WTC11 (cell line): ENCODE measurements around the gene C10orf90. TPM values are rescaled to one million over a fixed set of nuclear protein-coding genes. Genes with fewer than 3 reads are reported as not detected.

Source experiments
- ATAC-seq: fragments of 200-7000 bp; cut with Tn5 transposase; 2 replicates; pipeline ENCODE4 v1.10.0; 2021; ENCODE audit warnings: mild to moderate bottlenecking, moderate library complexity
- CTCF ChIA-PET: fragments of 300-600 bp; sonication (Branson Sonifier 250); formaldehyde crosslinking; loops from one replicate; lab custom pipeline; 2021; ENCODE audit warnings: antibody characterized with exemption; lab: Charles Lee
- POLR2A ChIA-PET: fragments of 350-600 bp; sonication (Branson Sonifier 250); formaldehyde crosslinking; loops from one replicate; lab custom pipeline; 2021; ENCODE audit warnings: antibody characterized with exemption; lab: Charles Lee
- DNase-seq: peaks from one replicate; pipeline ENCODE4 v3.0.0; 2021; ENCODE audit warnings: low spot score
- H3K27ac Mint-ChIP-seq: 2 replicates; pipeline ENCODE4 v1.8.0; 2021; ENCODE audit warnings: mixed read lengths
- H3K27me3 Mint-ChIP-seq: 2 replicates; pipeline ENCODE4 v1.8.0; 2021; ENCODE audit warnings: low read depth, mild to moderate bottlenecking, moderate library complexity, mixed read lengths
- H3K36me3 Mint-ChIP-seq: 2 replicates; pipeline ENCODE4 v1.8.0; 2021; ENCODE audit warnings: mixed read lengths
- H3K4me1 Mint-ChIP-seq: 2 replicates; pipeline ENCODE4 v1.8.0; 2022; ENCODE audit warnings: mixed read lengths
- H3K4me3 Mint-ChIP-seq: 2 replicates; pipeline ENCODE4 v1.8.0; 2021; ENCODE audit warnings: mild to moderate bottlenecking, moderate library complexity, mixed read lengths
- H3K9me3 Mint-ChIP-seq: 2 replicates; pipeline ENCODE4 v1.8.0; 2021; ENCODE audit warnings: mixed read lengths
- CREM ChIP-seq: sonication (generic); formaldehyde crosslinking; IDR thresholded peaks from 2 replicates; pipeline ENCODE4 v1.8.1; 2022; ENCODE audit warnings: mild to moderate bottlenecking, missing genetic modification reagents, moderate library complexity
- EMX1 ChIP-seq: fragments of 250-450 bp; sonication (Bioruptor Pico); IDR thresholded peaks from 2 replicates; pipeline ENCODE4 v1.8.0; 2021; ENCODE audit warnings: mild to moderate bottlenecking
- MYBL2 ChIP-seq: sonication (generic); formaldehyde crosslinking; IDR thresholded peaks from 2 replicates; pipeline ENCODE4 v1.8.1; 2023; ENCODE audit warnings: mild to moderate bottlenecking, moderate library complexity, missing genetic modification reagents
- NFE2L1 ChIP-seq: sonication (generic); formaldehyde crosslinking; IDR thresholded peaks from 2 replicates; pipeline ENCODE4 v1.8.1; 2023; ENCODE audit warnings: missing genetic modification reagents
- ZNF138 ChIP-seq: sonication (generic); formaldehyde crosslinking; conservative IDR thresholded peaks from 2 replicates; pipeline ENCODE4 v1.8.1; 2022; ENCODE audit warnings: mild to moderate bottlenecking, moderate library complexity, missing genetic modification reagents
- total RNA-seq: library from RNA; stranded (reverse); gene quantifications from 3 replicates; pipeline ENCODE4 v1.2.3, GENCODE V29; 2021
- TF ChIP-seq, protein P1 (sequence below): sonication (generic); formaldehyde crosslinking; IDR thresholded peaks from 2 replicates; pipeline ENCODE4 v1.8.0; 2022; ENCODE audit warnings: missing genetic modification reagents
- TF ChIP-seq, protein P2 (sequence below): fragments of 250-450 bp; sonication (Bioruptor Pico); IDR thresholded peaks from 2 replicates; pipeline ENCODE4 v1.9.0; 2021; ENCODE audit warnings: mild to moderate bottlenecking
- TF ChIP-seq, protein P3 (sequence below): fragments of 250-450 bp; sonication (Bioruptor Pico); IDR thresholded peaks from 2 replicates; pipeline ENCODE4 v1.9.0; 2021; ENCODE audit warnings: moderate library complexity, mild to moderate bottlenecking, inconsistent platforms, borderline replicate concordance
- TF ChIP-seq, protein P4 (sequence below): sonication (generic); formaldehyde crosslinking; IDR thresholded peaks from 2 replicates; pipeline ENCODE4 v1.8.1; 2023; ENCODE audit warnings: mild to moderate bottlenecking, missing genetic modification reagents, moderate library complexity
- TF ChIP-seq, protein P5 (sequence below): sonication (generic); formaldehyde crosslinking; IDR thresholded peaks from 2 replicates; pipeline ENCODE4 v1.8.1; 2023; ENCODE audit warnings: mild to moderate bottlenecking, moderate library complexity, missing genetic modification reagents
- TF ChIP-seq, protein P6 (sequence below): sonication (generic); formaldehyde crosslinking; IDR thresholded peaks from 2 replicates; pipeline ENCODE4 v1.8.1; 2022; ENCODE audit warnings: mild to moderate bottlenecking, missing genetic modification reagents, moderate library complexity, borderline replicate concordance

C10orf90 gene
- total RNA-seq, 1 experiment from 2014 or later = 0.85 TPM

DNA sequence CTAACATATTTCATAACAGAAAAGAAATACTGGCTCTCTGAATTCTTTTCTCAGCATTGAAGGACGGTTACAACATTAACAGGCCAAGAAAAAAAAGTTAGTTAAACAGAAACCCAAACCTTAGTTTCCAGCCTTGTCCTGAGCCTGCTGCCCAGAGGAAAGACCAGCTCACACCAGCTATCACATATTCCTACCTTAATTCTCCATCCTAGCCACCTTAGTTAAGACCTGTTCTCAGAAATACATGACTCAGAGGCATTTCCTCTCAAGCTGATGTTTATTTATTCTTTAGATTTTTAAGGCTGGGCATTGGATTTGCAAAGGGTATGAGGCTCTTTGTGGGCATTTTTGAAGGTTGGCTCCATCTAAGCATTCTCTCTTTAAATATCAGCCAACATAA lies 247.9 kb downstream of the C10orf90 start:
- H3K27ac Mint-ChIP-seq = no peak overlapping the region
- H3K9me3 Mint-ChIP-seq = peaks cover 20% of the 10 kb centered on the region
- H3K4me1 Mint-ChIP-seq = peaks cover 13% of the 10 kb centered on the region
- no peaks in the 10 kb centered on the region; the same call in 1 of the 2 replicates for H3K27me3 Mint-ChIP-seq
- H3K36me3 Mint-ChIP-seq = peaks cover 13% of the 10 kb centered on the region
- DNase-seq (no peak), ATAC-seq (no peak)
- no peak overlapping the region for H3K4me3 Mint-ChIP-seq
- ChIA-PET POLR2A (no interaction called here), CTCF (no interaction called here)
- TF ChIP-seq, protein P1, sequence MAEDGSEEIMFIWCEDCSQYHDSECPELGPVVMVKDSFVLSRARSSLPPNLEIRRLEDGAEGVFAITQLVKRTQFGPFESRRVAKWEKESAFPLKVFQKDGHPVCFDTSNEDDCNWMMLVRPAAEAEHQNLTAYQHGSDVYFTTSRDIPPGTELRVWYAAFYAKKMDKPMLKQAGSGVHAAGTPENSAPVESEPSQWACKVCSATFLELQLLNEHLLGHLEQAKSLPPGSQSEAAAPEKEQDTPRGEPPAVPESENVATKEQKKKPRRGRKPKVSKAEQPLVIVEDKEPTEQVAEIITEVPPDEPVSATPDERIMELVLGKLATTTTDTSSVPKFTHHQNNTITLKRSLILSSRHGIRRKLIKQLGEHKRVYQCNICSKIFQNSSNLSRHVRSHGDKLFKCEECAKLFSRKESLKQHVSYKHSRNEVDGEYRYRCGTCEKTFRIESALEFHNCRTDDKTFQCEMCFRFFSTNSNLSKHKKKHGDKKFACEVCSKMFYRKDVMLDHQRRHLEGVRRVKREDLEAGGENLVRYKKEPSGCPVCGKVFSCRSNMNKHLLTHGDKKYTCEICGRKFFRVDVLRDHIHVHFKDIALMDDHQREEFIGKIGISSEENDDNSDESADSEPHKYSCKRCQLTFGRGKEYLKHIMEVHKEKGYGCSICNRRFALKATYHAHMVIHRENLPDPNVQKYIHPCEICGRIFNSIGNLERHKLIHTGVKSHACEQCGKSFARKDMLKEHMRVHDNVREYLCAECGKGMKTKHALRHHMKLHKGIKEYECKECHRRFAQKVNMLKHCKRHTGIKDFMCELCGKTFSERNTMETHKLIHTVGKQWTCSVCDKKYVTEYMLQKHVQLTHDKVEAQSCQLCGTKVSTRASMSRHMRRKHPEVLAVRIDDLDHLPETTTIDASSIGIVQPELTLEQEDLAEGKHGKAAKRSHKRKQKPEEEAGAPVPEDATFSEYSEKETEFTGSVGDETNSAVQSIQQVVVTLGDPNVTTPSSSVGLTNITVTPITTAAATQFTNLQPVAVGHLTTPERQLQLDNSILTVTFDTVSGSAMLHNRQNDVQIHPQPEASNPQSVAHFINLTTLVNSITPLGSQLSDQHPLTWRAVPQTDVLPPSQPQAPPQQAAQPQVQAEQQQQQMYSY (CRISPR knock-in tag) = no peak
- TF ChIP-seq, protein P2, sequence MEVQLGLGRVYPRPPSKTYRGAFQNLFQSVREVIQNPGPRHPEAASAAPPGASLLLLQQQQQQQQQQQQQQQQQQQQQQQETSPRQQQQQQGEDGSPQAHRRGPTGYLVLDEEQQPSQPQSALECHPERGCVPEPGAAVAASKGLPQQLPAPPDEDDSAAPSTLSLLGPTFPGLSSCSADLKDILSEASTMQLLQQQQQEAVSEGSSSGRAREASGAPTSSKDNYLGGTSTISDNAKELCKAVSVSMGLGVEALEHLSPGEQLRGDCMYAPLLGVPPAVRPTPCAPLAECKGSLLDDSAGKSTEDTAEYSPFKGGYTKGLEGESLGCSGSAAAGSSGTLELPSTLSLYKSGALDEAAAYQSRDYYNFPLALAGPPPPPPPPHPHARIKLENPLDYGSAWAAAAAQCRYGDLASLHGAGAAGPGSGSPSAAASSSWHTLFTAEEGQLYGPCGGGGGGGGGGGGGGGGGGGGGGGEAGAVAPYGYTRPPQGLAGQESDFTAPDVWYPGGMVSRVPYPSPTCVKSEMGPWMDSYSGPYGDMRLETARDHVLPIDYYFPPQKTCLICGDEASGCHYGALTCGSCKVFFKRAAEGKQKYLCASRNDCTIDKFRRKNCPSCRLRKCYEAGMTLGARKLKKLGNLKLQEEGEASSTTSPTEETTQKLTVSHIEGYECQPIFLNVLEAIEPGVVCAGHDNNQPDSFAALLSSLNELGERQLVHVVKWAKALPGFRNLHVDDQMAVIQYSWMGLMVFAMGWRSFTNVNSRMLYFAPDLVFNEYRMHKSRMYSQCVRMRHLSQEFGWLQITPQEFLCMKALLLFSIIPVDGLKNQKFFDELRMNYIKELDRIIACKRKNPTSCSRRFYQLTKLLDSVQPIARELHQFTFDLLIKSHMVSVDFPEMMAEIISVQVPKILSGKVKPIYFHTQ (CRISPR knock-in tag) = no peak
- no peak for TF ChIP-seq EMX1 (CRISPR knock-in tag)
- TF ChIP-seq, protein P3, sequence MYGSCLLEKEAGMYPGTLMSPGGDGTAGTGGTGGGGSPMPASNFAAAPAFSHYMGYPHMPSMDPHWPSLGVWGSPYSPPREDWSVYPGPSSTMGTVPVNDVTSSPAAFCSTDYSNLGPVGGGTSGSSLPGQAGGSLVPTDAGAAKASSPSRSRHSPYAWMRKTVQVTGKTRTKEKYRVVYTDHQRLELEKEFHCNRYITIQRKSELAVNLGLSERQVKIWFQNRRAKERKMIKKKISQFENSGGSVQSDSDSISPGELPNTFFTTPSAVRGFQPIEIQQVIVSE (CRISPR knock-in tag) = no peak
- no peak for TF ChIP-seq NFE2L1 (CRISPR knock-in tag)
- no peak for TF ChIP-seq MYBL2 (CRISPR knock-in tag)
- TF ChIP-seq, protein P4, sequence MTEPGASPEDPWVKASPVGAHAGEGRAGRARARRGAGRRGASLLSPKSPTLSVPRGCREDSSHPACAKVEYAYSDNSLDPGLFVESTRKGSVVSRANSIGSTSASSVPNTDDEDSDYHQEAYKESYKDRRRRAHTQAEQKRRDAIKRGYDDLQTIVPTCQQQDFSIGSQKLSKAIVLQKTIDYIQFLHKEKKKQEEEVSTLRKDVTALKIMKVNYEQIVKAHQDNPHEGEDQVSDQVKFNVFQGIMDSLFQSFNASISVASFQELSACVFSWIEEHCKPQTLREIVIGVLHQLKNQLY = no peak

DNA sequence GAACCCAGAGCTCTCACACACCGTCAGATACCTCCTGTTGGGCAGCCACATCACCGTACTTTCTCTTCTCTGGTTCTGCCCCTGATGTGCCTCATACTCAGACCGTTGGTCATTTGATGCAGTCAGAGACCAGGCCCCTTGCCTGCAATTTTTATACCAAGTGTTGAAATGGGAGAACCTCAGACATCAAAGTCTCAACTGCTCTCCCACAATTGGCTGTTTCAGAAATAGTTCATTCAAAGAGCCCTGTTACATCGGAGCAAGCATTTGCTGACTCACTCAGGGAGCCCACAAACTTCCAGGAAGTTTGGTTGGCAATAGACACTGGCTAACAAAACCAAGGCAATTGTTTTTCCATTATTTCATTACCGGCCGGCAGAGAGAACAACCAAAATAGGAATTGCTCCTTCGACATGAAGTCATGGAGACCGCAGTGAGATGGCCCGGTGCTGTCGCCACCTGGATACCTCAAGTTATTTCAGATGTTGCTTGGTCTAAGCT lies 248.7 kb downstream of the C10orf90 start:
- Mint-ChIP-seq H3K27me3 (no peaks in the 10 kb centered on the region; the same call in 1 of the 2 replicates), H3K4me1 (peaks cover 13% of the 10 kb centered on the region), H3K27ac (no peak overlapping the region), H3K36me3 (peaks cover 13% of the 10 kb centered on the region)
- ChIA-PET CTCF (no interaction called here), POLR2A (no interaction called here)
- no peak for ATAC-seq
- no peak for DNase-seq
- TF ChIP-seq CREM (CRISPR knock-in tag) (no peak), ZNF138 (CRISPR knock-in tag) (no peak)
- TF ChIP-seq, protein P5, sequence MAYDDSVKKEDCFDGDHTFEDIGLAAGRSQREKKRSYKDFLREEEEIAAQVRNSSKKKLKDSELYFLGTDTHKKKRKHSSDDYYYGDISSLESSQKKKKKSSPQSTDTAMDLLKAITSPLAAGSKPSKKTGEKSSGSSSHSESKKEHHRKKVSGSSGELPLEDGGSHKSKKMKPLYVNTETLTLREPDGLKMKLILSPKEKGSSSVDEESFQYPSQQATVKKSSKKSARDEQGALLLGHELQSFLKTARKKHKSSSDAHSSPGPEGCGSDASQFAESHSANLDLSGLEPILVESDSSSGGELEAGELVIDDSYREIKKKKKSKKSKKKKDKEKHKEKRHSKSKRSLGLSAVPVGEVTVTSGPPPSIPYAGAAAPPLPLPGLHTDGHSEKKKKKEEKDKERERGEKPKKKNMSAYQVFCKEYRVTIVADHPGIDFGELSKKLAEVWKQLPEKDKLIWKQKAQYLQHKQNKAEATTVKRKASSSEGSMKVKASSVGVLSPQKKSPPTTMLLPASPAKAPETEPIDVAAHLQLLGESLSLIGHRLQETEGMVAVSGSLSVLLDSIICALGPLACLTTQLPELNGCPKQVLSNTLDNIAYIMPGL = no peak
- TF ChIP-seq, protein P6, sequence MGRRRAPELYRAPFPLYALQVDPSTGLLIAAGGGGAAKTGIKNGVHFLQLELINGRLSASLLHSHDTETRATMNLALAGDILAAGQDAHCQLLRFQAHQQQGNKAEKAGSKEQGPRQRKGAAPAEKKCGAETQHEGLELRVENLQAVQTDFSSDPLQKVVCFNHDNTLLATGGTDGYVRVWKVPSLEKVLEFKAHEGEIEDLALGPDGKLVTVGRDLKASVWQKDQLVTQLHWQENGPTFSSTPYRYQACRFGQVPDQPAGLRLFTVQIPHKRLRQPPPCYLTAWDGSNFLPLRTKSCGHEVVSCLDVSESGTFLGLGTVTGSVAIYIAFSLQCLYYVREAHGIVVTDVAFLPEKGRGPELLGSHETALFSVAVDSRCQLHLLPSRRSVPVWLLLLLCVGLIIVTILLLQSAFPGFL (CRISPR knock-in tag) = no peak
- TF ChIP-seq, protein P4 = no peak
- TF ChIP-seq, all 79 proteins: peak for 0
- Mint-ChIP-seq H3K4me3 (no peak overlapping the region), H3K9me3 (peaks cover 21% of the 10 kb centered on the region)
